ENCODE data around the gene ZNF619. TPM values are rescaled to one million over a fixed set of nuclear protein-coding genes. Genes with fewer than 3 reads are reported as not detected.

Gene ZNF619
- total and polyA plus RNA-seq, 9 of the 15 experiments (the other 6 are each of a cell fraction or from before 2014, with no cell fraction given) = 1.3 to 9.1 (median 6.3) TPM

- Histone ChIP-seq H4K20me1 (replicated peaks; ENCODE audit: control insufficient read depth, insufficient read depth, low read length) (no peaks in the 10 kb centered on the region; the same call in 1 of the 2 replicates), H3K36me3 (ENCODE audit: control insufficient read depth, insufficient read depth, low read length) (peaks cover 28% of the 10 kb centered on the region), H3K4me2 (ENCODE audit: insufficient read depth, low read length) (no peak overlapping the region), H3K4me1 (replicated peaks in 1 of 2; ENCODE audit: control insufficient read depth in 2 of 2, insufficient read depth in 2 of 2, low read length in 2 of 2) (peaks cover 17 to 32% of the 10 kb centered on the region in 2 experiments), H3K9ac (ENCODE audit: insufficient read depth in 1 of 2, low read depth in 2 of 2, low read length in 2 of 2) (no peak overlapping the region), H3K9me3 (replicated peaks; ENCODE audit: control insufficient read depth, insufficient read depth, low read depth, low read length) (no peaks in the 10 kb centered on the region), H3K9me1 (ENCODE audit: control insufficient read depth, insufficient read depth, low read length) (no peaks in the 10 kb centered on the region), H2AFZ (ENCODE audit: low read depth, low read length) (no peak overlapping the region), H3K79me2 (ENCODE audit: control insufficient read depth, insufficient read depth, low read length) (peaks cover 42% of the 10 kb centered on the region), H3K27ac (ENCODE audit: extremely low read depth, low read depth, low read length) (no peak overlapping the region), H3K27me3 (ENCODE audit: control insufficient read depth in 2 of 2, insufficient read depth in 2 of 2, low read length in 2 of 2) (no peaks in the 10 kb centered on the region), H3K4me3 (no peak overlapping the region)
- intact Hi-C loops (cut with micrococcal nuclease) (loop anchor here (10.0 kb wide), 1 partner anchor 1071 kb away; the partner anchor contains the start of gene SLC25A38), in situ Hi-C loops (cut with MboI) (loop anchor here (25.0 kb wide), 1 partner anchor 1043 kb away; the partner anchor contains the start of gene RPSA)
- POLR2A ChIA-PET = interaction anchor here (0.6 to 4.4 kb wide), 4 partner anchors 9 to 133 kb away, joined by 3 to 37 read pairs (median 4); no protein-coding TSS in a partner anchor
- DNase-seq (ENCODE audit: extremely low read depth in 1 of 4, low spot score in 3 of 4) (no peak), ATAC-seq (no peak), FAIRE-seq (no peak)
- BruUV-seq (replicated peaks) = no TSS peak
- WGBS (ENCODE audit: insufficient coverage, low coverage, missing lambda C conversion rate) = 82% methylated on average over 4 of the region's 4 CpGs
- CTCF ChIA-PET (ENCODE audit: low intra/inter-chr PET ratio) = no interaction called here
- no peak for TF ChIP-seq ZNF212 (CRISPR knock-in tag; IDR thresholded peaks at IDR 0.05)
- no peak for TF ChIP-seq BCLAF1 (IDR thresholded peaks at IDR 0.05; ENCODE audit: borderline replicate concordance in 1 of 2, control insufficient read depth in 1 of 2, low read depth in 2 of 2, low read length in 1 of 2)
- TF ChIP-seq ZNF609 (CRISPR knock-in tag; IDR thresholded peaks at IDR 0.05; ENCODE audit: borderline replicate concordance) = no peak
- no peak for TF ChIP-seq ZNF584 (CRISPR knock-in tag; IDR thresholded peaks at IDR 0.05; ENCODE audit: low read depth)
- 0 out of 2 replicates have a peak, but pooled peaks have one; percentile 26 for TF ChIP-seq BCOR (IDR thresholded peaks at IDR 0.05)
- no peak for TF ChIP-seq SMAD3 (CRISPR knock-in tag; conservative IDR thresholded peaks at IDR 0.05)
- TF ChIP-seq ZNF121 (CRISPR knock-in tag; conservative IDR thresholded peaks at IDR 0.05) = peak; percentile 92
- TF ChIP-seq ILK (tag; IDR thresholded peaks at IDR 0.05; ENCODE audit: borderline replicate concordance, low read depth) = no peak
- peak; percentile 17 for TF ChIP-seq RBM25 (IDR thresholded peaks at IDR 0.05; ENCODE audit: low read depth, low read length, severe bottlenecking)
- no peak for TF ChIP-seq HMGXB4 (CRISPR knock-in tag; IDR thresholded peaks at IDR 0.05)
- no peak for TF ChIP-seq CREB1 (IDR thresholded peaks at IDR 0.05)
- TF ChIP-seq CREB1 (CRISPR knock-in tag; IDR thresholded peaks at IDR 0.05) = no peak
- TF ChIP-seq PHTF2 (CRISPR knock-in tag; IDR thresholded peaks at IDR 0.05) = no peak
These were observed 21.6 kb upstream of the ZNF619 start for GRCh38 chr3:40455328-40455727.

All from K562 (cell line).